ENCODE measurements around the gene TUBB6. TPM values are rescaled to one million over a fixed set of nuclear protein-coding genes. Genes with fewer than 3 reads are reported as not detected.

Gene TUBB6
- total and polyA plus RNA-seq, 10 of the 15 experiments (the other 5 are each of a cell fraction or from before 2014, with no cell fraction given), result 27.4 to 262 (median 82.5) TPM

- TF ChIP-seq IKZF2 (IDR thresholded peaks at IDR 0.05), result no peak
These were observed 4.9 kb downstream of the TUBB6 start (continued) for GRCh38 chr18:12312976-12313375.

GRCh38 chr18:12313530-12314245 lies 5.6 kb downstream of the TUBB6 start:
- Histone ChIP-seq H2AFZ (ENCODE audit: control insufficient read depth, low read depth, low read length) (no peak overlapping the region), H3K36me3 (ENCODE audit: control insufficient read depth in 2 of 2, insufficient read depth in 2 of 2, low read length in 1 of 2) (peaks cover 0 to 3% of the 10 kb centered on the region in 2 experiments; a peak in 1 of 4 replicates), H3K4me3 (peak overlapping the region; percentile 4; the same call in 1 of the 2 replicates), H3K9ac (ENCODE audit: control insufficient read depth, insufficient read depth, low read length) (no peak overlapping the region), H3K27me3 (replicated peaks in 1 of 2; ENCODE audit: control insufficient read depth in 2 of 2, insufficient read depth in 2 of 2, low read length in 1 of 2) (no peaks in the 10 kb centered on the region), H3K4me2 (ENCODE audit: control insufficient read depth, insufficient read depth) (peak overlapping the region; percentile 28; the same call in 1 of the 2 replicates), H4K20me1 (ENCODE audit: control insufficient read depth, insufficient read depth) (no peaks in the 10 kb centered on the region), H3K9me3 (replicated peaks; ENCODE audit: control insufficient read depth, insufficient read depth, low read length) (peaks cover 9% of the 10 kb centered on the region; the same call in 2 of the 3 replicates), H3K79me2 (ENCODE audit: control insufficient read depth, insufficient read depth, low read length) (peaks cover 14% of the 10 kb centered on the region), H3K27ac (ENCODE audit: control insufficient read depth, insufficient read depth) (peak overlapping the region; percentile 5), H3K4me1 (ENCODE audit: control insufficient read depth, insufficient read depth, low read length) (peaks cover 28% of the 10 kb centered on the region)
- CTCF ChIA-PET, result interaction anchor here (1.6 to 4.7 kb wide), 2 partner anchors 14 to 42 kb away, joined by 5 to 32 read pairs; no protein-coding TSS in a partner anchor
- TF ChIP-seq TCF3 (IDR thresholded peaks at IDR 0.05; ENCODE audit: borderline replicate concordance, insufficient read depth, low read depth, low read length), result no peak
- TF ChIP-seq MEF2A (IDR thresholded peaks at IDR 0.05; ENCODE audit: insufficient read depth, low read depth, low read length), result no peak
- TF ChIP-seq BHLHE40 (IDR thresholded peaks at IDR 0.05; ENCODE audit: borderline replicate concordance in 1 of 2, low read depth in 2 of 2, low read length in 1 of 2), result no peak
- no peak for TF ChIP-seq SIX5 (IDR thresholded peaks at IDR 0.05; ENCODE audit: low read depth, low read length, severe bottlenecking)
- no peak for TF ChIP-seq ATF3 (IDR thresholded peaks at IDR 0.05; ENCODE audit: borderline replicate concordance, extremely low read depth, low read depth, low read length)
- no peak for TF ChIP-seq ZBED1 (IDR thresholded peaks at IDR 0.05; ENCODE audit: borderline replicate concordance)
- TF ChIP-seq RAD21 (IDR thresholded peaks at IDR 0.05; ENCODE audit: insufficient read depth, low read depth, low read length), result no peak
- no peak for TF ChIP-seq RELA (IDR thresholded peaks at IDR 0.05; ENCODE audit: borderline replicate concordance, partially characterized antibody)
- TF ChIP-seq SUPT20H (IDR thresholded peaks at IDR 0.05; ENCODE audit: borderline replicate concordance, control insufficient read depth, low read depth, low read length), result no peak
- no peak for TF ChIP-seq CREM (IDR thresholded peaks at IDR 0.05; ENCODE audit: low read depth)
- TF ChIP-seq EP300 (IDR thresholded peaks at IDR 0.05; ENCODE audit: borderline replicate concordance in 1 of 2, control insufficient read depth in 1 of 2, low read depth in 2 of 2, low read length in 2 of 2), result no peak
- TF ChIP-seq NR2F1 (conservative IDR thresholded peaks at IDR 0.05), result no peak
- no peak for TF ChIP-seq ZNF24 (IDR thresholded peaks at IDR 0.05)
- TF ChIP-seq IRF4 (IDR thresholded peaks at IDR 0.05; ENCODE audit: low read depth, low read length), result no peak
- no peak for TF ChIP-seq ZSCAN29 (IDR thresholded peaks at IDR 0.05)
- no peak for TF ChIP-seq NFIC (IDR thresholded peaks at IDR 0.05; ENCODE audit: low read depth, low read length)
- no peak for TF ChIP-seq SPI1 (IDR thresholded peaks at IDR 0.05; ENCODE audit: borderline replicate concordance, insufficient read depth, low read depth, low read length)
- no peak for FAIRE-seq
- DNase-seq (ENCODE audit: low read depth, low spot score), result no peak
- intact Hi-C loops (cut with micrococcal nuclease; ENCODE audit: unreplicated experiment) (no loop called here), in situ Hi-C loops (cut with MboI) (no loop called here)
- ATAC-seq, result no peak
- WGBS (ENCODE audit: insufficient coverage, insufficient replicate concordance, low lambda C conversion rate, missing lambda C conversion rate), result 76% methylated on average over 5 of the region's 5 CpGs
- POLR2A ChIA-PET, result interaction anchor here (0.9 kb wide), 1 partner anchor 56 kb away, joined by 4 read pairs; no protein-coding TSS in a partner anchor
- RAD21 ChIA-PET (ENCODE audit: unreplicated experiment), result interaction anchor here (1.0 kb wide), 1 partner anchor 14 kb away, joined by 3 read pairs; no protein-coding TSS in a partner anchor
- SMC1A ChIA-PET (ENCODE audit: uncharacterized antibody, unreplicated experiment), result interaction anchor here (0.7 kb wide), 1 partner anchor 62 kb away, joined by 3 read pairs; no protein-coding TSS in a partner anchor
- no TSS peak for BruUV-seq (replicated peaks)
